Dermis microvascular lymphatic vessel endothelial cell (primary cell): ENCODE data around the gene CELSR2. TPM values are rescaled to one million over a fixed set of nuclear protein-coding genes. Genes with fewer than 3 reads are reported as not detected.
"Not testable (repeated sequence)": the region's sequence is repeated elsewhere in the genome, so short reads cannot be mapped to it uniquely, and the experiment has no call there.

Experiments
- DNase-seq, 2 donors: peaks; one replicate each; pipeline versions ENCODE4 v3.0.0 to v3.0.0-alpha.2; 2010; ENCODE audit warnings: low read depth in 2 of 2
- total RNA-seq: library from RNA; depleted of rRNA; stranded (reverse); fragments of >200 nt; gene quantifications from 2 replicates; pipeline ENCODE4 v1.2.1, GENCODE V29; 2014

The CELSR2 gene
- total RNA-seq, 1 donor from 2014 or later: 0.51 TPM

DNA sequence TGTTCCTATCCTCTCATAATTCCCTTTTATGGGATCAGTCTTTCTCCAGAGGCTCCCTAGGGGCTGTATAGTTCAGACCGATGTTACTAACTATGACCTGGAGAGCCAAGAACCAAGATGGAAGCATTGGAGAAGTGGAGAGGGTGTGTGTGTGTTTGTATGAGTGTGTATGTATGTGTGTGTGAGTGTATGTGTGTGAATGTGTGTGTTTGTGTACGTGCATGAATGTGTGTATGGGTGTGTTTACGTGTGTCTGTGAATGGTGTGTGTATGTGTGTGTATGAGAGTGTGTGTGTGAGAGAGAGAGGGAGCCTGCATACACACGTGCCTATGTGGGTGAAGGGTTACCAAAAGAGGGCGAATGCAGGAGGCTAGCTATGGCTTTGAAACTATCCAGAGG lies 52.5 kb downstream of the CELSR2 start:
- no peak for DNase-seq

DNA sequence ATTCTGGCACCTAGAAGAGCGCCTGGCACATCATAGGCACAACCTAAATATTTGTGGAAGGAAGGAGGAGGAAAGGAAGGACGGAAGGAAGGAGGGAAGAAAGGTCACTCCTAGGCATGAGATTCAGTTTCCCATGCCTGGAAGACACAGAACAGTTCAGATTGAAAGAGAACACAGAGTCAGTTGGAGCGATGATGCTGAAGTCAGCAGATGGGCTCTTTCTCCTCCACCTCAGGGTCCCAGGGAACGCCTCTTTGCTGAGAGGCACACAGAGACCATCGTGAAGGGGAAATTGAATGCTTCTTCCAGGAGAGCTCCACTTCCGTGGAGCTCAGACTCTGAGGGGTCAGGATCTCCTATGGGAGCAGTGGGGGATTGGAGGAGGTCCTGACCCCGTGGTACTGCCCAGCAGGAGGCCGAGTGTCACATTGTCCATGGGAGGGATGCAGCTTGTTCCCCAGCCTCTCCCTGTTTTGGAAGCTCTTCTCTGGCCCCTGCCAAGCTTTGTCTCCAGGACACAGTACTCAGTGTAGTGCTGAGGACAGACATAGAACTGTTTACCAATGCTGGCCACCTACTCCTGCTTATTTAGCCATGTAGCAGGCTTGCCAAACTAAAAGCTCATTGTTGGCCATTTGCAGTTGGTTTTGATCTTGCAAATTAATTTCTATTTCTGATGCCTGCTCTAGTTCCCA lies 55.0 kb downstream of the CELSR2 start:
- no peak for DNase-seq

DNA sequence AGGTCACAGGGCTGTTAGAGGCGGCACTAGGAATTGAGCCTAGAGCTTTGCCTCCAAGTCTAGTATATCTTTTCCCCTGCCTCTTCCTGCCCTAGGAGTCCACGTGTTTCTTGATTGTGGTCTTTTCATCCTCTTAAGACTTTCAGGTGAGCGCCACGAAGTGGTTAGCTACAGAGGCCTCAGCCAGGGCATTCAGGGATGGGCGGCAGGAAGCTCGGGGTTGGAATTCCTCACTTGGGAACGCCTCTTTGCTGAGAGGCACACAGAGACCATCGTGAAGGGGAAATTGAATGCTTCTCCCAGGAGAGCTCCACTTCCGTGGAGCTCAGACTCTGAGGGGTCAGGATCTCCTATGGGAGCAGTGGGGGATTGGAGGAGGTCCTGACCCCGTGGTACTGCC lies 56.7 kb downstream of the CELSR2 start:
- not testable (repeated sequence) for DNase-seq

DNA sequence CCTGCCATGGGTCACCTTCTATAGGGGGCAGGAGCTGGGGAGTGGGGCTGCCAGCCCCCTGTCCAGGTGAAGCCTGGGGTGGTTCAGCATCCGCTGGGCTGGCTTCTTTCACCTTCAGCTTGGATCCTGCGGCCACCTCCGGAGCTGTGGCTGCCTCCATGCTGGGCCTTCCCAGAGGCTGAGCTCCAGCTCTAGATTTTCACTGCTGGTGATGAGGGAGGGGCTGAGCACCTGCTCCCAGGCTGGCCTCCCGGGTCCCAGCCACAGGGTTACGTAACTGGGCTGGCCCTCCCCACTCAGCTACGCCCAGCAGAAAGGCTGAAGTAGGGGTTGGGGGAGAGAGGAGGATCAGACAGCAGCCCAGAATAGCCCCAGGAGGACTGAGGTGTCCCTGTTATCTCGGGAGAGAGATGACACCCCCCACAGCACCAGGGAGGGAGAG lies 57.5 kb downstream of the CELSR2 start, which contains the start of gene MYBPHL:
TSS of gene MYBPHL (minus strand) at position 180 of the 442 bp plus-strand sequence. CDS start at position 160, 20 bp downstream.
- no peak for DNase-seq

DNA sequence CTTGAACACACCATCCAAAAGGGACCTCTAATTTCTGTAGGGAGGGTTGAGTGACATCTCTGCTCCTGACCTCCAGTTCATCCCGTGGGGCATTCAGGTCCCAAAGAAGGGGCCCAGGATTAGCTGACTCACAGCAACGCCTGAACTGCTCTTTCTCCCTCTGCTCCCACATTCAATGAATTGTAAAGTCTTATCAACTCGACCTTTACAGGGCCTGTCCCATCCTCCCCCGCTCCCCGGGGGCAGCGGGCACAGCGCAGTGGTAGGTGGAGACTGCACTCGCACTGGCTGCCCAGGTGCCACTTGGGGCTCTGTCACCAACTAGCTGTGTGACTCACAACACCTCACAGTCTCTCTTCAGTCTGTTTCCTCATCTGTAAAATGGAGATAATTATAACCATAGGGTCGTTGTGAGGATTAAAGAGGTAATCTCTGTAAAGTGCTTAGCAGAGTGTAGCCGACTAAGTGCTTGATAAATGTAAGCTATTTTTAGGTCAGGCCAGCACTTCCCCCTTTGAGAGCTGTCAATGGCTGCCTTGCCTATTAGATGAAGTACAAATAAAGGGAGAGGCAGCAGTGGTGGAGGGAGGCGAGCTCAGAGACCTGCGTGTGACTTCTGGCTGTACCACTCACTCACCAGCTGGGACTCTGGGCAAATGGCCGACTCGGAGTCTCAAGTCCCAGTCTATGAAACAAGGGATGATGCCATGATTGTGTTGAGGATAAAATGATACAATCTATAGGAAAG lies 58.1 kb downstream of the CELSR2 start:
- no peak for DNase-seq

DNA sequence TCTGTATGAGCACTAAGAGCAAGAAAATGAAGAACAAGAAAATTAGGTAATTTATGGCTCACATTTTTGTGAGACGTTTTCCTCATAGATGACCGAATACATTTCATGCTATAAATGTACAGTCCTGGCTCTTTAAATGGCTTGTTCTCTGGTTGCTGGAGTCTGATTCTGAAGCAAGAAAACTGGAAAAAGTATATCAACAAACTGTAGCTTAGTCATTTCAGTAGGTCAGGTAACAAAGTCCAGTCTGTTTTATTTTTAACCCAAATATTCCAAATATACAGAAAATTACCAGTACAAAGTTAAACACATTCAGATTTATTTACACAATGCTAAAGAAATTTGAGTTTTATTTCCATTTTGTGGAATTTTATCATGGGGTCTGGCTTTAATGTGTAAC lies 60.0 kb downstream of the CELSR2 start:
- no peak for DNase-seq

DNA sequence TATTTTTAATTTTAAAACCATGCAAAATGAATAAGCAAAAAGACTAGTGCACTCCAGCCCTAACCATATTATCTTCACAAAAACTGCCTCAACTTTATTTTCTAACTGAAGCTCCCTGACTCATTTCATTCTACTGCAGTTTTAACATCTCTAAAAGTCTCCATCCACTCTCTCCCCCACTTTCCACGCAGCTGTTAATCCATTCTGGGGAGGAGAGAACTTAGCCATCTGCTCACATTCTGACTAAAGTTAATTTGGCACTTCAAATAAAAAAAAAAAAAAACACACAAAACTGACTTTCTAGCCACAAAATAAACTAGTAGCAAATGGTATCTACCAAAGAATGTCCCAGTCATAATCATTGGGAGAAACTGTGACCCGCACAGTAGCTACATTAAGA lies 62.9 kb downstream of the CELSR2 start:
- DNase-seq: no peak

DNA sequence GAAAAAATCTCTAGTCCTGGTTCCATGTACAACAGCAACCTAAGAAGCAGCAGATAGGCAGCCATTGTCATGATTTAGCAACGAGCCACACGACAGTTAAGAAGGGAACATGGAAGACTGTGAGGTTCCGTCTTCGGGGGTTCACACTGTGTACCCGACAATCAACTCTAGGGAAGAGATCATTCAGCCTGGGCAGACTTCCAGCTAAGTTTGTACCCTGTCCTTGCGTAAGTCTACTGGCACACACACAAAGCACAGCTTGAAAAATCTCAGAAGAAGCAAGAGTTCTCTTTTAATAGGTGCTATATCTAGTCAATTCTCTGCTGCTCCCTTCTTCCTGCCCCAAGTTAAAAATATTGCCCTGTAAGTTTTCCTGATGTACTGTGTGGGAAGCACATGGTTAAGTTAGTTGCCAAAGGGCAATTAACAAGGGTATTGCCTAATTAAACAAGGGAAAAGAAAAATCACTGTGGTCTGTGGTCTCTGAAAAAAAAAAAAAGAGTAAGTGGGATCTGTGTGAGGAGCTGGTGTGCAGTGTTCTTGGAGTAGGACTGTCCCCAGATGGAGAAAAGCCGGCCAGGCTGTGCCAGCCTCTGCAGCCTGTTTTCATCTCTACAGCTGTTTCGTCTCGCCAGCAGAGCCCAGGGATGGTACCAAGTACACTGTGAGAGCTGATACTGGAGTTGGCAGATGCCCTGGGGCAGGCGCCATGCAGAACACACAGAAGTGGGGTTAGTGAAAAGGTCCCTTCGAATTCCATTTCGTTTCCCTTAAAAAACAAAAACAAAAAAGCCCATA lies 63.8 kb downstream of the CELSR2 start:
- DNase-seq: no peak

DNA sequence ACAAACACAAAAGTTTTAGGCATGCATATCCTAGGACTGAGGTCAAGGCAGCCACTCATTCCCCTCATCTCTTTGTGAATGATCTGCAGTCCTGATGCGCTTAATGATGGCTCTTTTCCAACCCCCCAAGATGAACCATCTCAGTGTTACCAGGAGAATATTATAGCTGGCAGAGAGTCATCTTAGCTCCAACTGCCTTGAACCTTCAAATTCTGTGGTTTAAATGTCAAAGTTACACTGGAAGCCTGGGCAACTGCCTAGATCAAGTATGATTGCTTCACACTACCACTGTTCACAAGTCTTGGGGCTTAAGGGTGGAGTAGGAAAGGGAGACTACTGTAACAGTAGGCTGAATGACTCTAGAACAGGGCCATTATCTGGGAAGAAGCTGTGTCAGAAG lies 65.5 kb downstream of the CELSR2 start:
- no peak for DNase-seq

DNA sequence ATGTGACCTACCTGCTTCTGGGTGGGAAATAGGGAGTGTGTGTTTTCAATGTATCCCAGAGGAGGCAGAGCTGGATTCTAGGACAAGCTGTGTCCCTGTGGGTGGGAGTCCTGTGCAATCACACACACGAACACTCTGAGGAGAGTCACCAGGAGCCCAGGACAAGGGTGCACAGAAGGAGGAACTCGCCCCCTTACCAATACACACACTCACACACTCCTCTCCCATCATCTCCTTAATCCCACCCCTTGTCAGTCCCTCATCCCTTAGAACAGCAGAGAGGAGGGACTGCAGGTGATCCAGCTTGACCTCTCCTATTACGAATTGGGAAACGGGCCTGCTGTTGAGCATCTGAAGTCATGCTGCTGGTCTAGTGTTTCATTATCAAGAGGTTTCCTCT lies 65.9 kb downstream of the CELSR2 start:
- no peak for DNase-seq

DNA sequence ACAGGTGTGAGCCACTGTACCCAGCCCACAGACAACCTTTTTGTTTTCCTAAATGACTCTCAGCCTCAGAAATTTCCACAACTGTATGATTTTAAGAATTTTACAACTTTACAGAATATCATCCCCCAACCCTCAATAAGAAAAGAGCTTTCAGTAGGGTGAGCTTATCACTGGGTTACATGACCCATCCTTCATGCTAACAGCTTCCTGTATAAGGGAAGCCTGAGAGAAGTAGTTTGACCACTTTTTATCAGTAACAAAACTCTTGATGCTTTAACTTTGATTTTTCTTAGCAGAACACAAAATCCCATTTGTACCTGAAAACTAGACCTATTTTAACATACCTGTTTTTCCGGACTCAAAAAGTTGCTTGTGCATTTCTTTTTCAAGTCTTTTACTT lies 67.2 kb downstream of the CELSR2 start:
- DNase-seq: no peak

DNA sequence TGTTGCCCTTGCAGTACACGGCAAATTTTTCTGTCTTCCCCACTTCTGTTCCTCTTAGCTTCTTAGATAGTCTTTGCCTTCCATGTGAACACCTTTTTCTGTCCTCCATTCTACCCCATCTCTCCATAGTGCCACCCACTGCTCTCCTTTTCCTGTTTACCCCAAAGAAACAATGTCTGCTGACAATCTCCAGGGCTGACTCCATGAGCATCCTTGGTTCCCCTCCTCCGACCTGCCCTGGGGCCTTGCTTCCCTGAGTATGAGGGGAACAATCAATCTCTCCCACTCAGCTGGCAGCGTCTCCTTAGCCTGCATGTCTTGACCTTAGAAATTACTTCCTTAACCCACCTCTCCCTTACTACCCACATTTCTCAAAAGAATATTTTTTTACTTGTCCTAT lies 69.8 kb downstream of the CELSR2 start:
- DNase-seq: no peak

DNA sequence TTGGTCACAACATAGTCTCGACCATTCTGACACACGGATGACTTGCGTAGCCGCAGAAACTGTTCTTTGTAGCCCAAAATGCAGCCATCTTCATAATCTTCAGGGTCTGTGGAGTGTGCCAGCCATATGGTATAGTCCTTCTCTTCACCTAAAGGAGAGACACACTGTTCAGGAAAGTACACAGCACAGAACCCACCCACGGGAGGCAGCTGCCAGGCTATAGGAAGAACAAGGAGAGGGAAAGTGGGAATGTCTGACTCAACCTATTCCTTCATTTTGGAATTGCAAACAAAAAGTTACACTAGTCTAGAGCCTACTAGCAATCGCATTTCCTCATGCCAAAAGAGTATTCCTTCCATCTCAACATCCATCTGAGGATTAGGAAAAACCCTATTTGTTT lies 73.6 kb downstream of the CELSR2 start:
- DNase-seq: no peak

Other genes with a start within 250 kb of the CELSR2 start
- gene WDR47, start 207.4 kb upstream of the CELSR2 start, total RNA-seq: 13.2 and 15.0 TPM in 2 replicates
- gene TAF13, start 173.5 kb upstream of the CELSR2 start, total RNA-seq: 45.8 and 64.2 TPM in 2 replicates
- 16.4 and 25.8 TPM in 2 replicates for gene TMEM167B, start 158.8 kb upstream of the CELSR2 start, total RNA-seq
- 0.13 and 0.26 TPM in 2 replicates for gene ELAPOR1, start 135.4 kb upstream of the CELSR2 start, total RNA-seq
- 130 and 136 TPM in 2 replicates for gene SARS1, start 35.6 kb upstream of the CELSR2 start, total RNA-seq
- 1.8 and 4.5 TPM in 2 replicates for gene PSRC1, start 33.6 kb downstream of the CELSR2 start, total RNA-seq
- not detected in 2 replicates for gene MYBPHL, start 57.5 kb downstream of the CELSR2 start, total RNA-seq
- gene SORT1, start 148.4 kb downstream of the CELSR2 start, total RNA-seq: 9.4 and 14.5 TPM in 2 replicates
- 46.7 and 49.7 TPM in 2 replicates for gene PSMA5, start 176.9 kb downstream of the CELSR2 start, total RNA-seq
- under 0.01 TPM in 1 of 2 replicates, not detected in the other for gene SYPL2, start 217.0 kb downstream of the CELSR2 start, total RNA-seq
- gene ATXN7L2, start 234.4 kb downstream of the CELSR2 start, total RNA-seq: 0.90 and 1.3 TPM in 2 replicates
- 3.1 and 4.6 TPM in 2 replicates for gene CYB561D1, start 244.6 kb downstream of the CELSR2 start, total RNA-seq